Nephron (organoid): ENCODE results near the gene CHM.
"Not testable (repeated sequence)": the region's sequence is repeated elsewhere in the genome, so short reads cannot be mapped to it uniquely, and the experiment has no call there.

Experiments
- H3K27ac Mint-ChIP-seq, 3 experiments: 2 replicates each; pipeline ENCODE4 v1.8.0; 2020; ENCODE audit warnings: mixed read lengths in 3 of 3, mild to moderate bottlenecking in 2 of 3, moderate library complexity in 1 of 3
- H3K27me3 Mint-ChIP-seq: 2 replicates; pipeline ENCODE4 v1.8.0; 2021; ENCODE audit warnings: low read depth, mild to moderate bottlenecking, moderate library complexity, mixed read lengths
- H3K36me3 Mint-ChIP-seq: 2 replicates; pipeline ENCODE4 v1.8.0; 2020; ENCODE audit warnings: low read depth, mixed read lengths
- H3K4me1 Mint-ChIP-seq: 2 replicates; pipeline ENCODE4 v1.8.0; 2020; ENCODE audit warnings: mixed read lengths
- H3K4me3 Mint-ChIP-seq, 3 experiments: 2 replicates each; pipeline ENCODE4 v1.8.0; 2020; ENCODE audit warnings: mild to moderate bottlenecking in 3 of 3, mixed read lengths in 3 of 3, moderate library complexity in 2 of 3
- H3K9me3 Mint-ChIP-seq: 2 replicates; pipeline ENCODE4 v1.8.0; 2020; ENCODE audit warnings: mixed read lengths
- TF ChIP-seq, protein P1 (sequence below), 3 experiments: fragments of 200-600 bp; sonication (generic); IDR thresholded peaks; one replicate each; pipeline ENCODE4 v1.5.0; 2021; ENCODE audit warnings: antibody characterized with exemption in 3 of 3; ENCODE audit not compliant: unreplicated experiment in 3 of 3

The CHM gene

DNA sequence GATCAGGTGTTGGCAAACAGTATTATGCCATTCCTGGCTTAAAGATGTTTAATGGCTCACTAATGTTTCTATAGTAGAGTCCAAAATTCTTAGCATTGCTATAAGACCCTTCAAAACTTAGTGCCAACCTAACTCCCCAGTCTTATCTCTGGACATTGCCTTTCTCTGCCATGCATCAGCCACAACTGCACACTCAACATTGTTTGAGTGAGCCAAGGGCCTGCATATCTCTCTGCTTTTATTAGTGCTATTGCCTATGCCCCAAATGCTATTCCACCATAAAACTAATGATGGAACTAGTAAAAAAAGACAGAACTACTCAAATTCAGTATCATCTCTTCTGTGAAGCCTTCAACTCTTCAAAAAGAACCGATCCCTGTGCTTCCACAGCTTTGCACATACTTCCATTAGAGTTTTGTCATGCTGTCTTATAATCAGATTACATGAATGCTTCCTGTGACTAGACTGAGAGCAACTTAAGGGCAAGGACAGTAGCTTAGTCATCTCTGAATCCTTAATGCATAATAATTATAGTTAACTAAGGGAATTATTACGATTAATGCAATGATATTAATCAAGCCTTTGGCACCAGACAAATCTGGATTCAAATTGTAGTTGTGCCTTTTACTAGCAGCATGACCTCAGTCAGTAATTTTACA lies 53.7 kb downstream of the CHM start:
- TF ChIP-seq, protein P1, sequence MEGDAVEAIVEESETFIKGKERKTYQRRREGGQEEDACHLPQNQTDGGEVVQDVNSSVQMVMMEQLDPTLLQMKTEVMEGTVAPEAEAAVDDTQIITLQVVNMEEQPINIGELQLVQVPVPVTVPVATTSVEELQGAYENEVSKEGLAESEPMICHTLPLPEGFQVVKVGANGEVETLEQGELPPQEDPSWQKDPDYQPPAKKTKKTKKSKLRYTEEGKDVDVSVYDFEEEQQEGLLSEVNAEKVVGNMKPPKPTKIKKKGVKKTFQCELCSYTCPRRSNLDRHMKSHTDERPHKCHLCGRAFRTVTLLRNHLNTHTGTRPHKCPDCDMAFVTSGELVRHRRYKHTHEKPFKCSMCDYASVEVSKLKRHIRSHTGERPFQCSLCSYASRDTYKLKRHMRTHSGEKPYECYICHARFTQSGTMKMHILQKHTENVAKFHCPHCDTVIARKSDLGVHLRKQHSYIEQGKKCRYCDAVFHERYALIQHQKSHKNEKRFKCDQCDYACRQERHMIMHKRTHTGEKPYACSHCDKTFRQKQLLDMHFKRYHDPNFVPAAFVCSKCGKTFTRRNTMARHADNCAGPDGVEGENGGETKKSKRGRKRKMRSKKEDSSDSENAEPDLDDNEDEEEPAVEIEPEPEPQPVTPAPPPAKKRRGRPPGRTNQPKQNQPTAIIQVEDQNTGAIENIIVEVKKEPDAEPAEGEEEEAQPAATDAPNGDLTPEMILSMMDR (IDR thresholded peaks at IDR 0.05; ENCODE audit: unreplicated experiment in 3 of 3) = no peak
- peaks cover 24% of the 10 kb centered on the region for H3K36me3 Mint-ChIP-seq
- H3K4me3 Mint-ChIP-seq = no peak overlapping the region
- peaks cover 15% of the 10 kb centered on the region for H3K9me3 Mint-ChIP-seq
- H3K27me3 Mint-ChIP-seq = no peaks in the 10 kb centered on the region
- peaks cover 10% of the 10 kb centered on the region for H3K4me1 Mint-ChIP-seq
- no peak overlapping the region for H3K27ac Mint-ChIP-seq

DNA sequence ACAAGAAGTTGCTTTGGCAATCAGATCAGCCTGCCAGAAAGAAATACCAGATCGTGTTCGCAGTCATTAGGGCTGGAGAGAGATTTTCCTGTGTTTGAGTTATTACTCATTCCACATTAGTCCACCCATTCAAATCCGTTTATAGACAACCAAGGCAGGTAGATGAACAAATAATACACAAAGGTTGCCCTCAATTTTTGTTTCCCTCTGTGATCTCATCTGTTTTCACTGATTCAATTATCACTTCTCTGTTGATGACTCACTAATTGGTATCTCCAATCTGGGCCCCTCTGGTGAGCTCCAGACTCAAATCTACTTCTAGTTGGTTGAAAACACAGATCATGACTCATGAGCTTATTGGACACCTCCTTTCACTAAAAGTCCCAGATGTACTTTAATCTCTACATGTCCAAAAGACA lies 54.5 kb downstream of the CHM start:
- peaks cover 32% of the 10 kb centered on the region for H3K36me3 Mint-ChIP-seq
- peaks cover 10% of the 10 kb centered on the region for H3K4me1 Mint-ChIP-seq
- TF ChIP-seq, protein P1 (IDR thresholded peaks at IDR 0.05; ENCODE audit: unreplicated experiment in 3 of 3) = no peak
- H3K4me3 Mint-ChIP-seq = no peak overlapping the region
- peaks cover 24% of the 10 kb centered on the region for H3K9me3 Mint-ChIP-seq
- no peaks in the 10 kb centered on the region for H3K27me3 Mint-ChIP-seq
- H3K27ac Mint-ChIP-seq = no peak overlapping the region

- TF ChIP-seq, protein P1 (IDR thresholded peaks at IDR 0.05; ENCODE audit: unreplicated experiment in 3 of 3) = no peak
- peaks cover 3% of the 10 kb centered on the region for H3K4me1 Mint-ChIP-seq
- peaks cover 37% of the 10 kb centered on the region for H3K9me3 Mint-ChIP-seq
- H3K27ac Mint-ChIP-seq = no peak overlapping the region
- peaks cover 57% of the 10 kb centered on the region for H3K36me3 Mint-ChIP-seq
- no peaks in the 10 kb centered on the region for H3K27me3 Mint-ChIP-seq
- H3K4me3 Mint-ChIP-seq = no peak overlapping the region
Observed at GRCh38 chrX:85988353-85988752, 59.0 kb downstream of the CHM start.

DNA sequence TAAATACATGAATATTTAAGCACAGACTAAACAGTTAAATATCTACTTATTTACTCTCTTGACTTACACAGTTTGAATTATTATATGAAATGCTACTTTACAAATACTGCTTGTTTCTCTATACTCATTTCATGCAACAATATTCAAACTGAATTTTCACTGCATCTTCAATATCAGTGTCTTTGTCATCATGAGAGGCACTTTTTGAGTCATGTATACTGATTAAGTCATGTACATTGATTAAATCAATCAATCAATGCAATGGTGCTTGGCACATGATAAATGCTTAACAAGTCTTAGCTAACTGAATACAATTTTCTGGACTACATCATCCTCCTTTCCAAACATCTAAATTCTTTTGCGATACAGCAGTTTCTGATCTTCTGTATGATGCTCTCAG lies 67.1 kb downstream of the CHM start:
- Mint-ChIP-seq H3K9me3 (peaks cover 3% of the 10 kb centered on the region), H3K36me3 (peaks cover 36% of the 10 kb centered on the region), H3K4me3 (no peak overlapping the region), H3K27me3 (no peaks in the 10 kb centered on the region), H3K4me1 (no peaks in the 10 kb centered on the region), H3K27ac (no peak overlapping the region)
- TF ChIP-seq, protein P1 (IDR thresholded peaks at IDR 0.05; ENCODE audit: unreplicated experiment in 3 of 3) = no peak

- Mint-ChIP-seq H3K27ac (no peak overlapping the region), H3K36me3 (peaks cover 62% of the 10 kb centered on the region), H3K4me3 (no peak overlapping the region), H3K9me3 (peaks cover 17% of the 10 kb centered on the region), H3K27me3 (no peaks in the 10 kb centered on the region), H3K4me1 (no peaks in the 10 kb centered on the region)
- TF ChIP-seq, protein P1 (IDR thresholded peaks at IDR 0.05; ENCODE audit: unreplicated experiment in 3 of 3) = no peak
Observed at GRCh38 chrX:85977218-85977617, 70.1 kb downstream of the CHM start.

DNA sequence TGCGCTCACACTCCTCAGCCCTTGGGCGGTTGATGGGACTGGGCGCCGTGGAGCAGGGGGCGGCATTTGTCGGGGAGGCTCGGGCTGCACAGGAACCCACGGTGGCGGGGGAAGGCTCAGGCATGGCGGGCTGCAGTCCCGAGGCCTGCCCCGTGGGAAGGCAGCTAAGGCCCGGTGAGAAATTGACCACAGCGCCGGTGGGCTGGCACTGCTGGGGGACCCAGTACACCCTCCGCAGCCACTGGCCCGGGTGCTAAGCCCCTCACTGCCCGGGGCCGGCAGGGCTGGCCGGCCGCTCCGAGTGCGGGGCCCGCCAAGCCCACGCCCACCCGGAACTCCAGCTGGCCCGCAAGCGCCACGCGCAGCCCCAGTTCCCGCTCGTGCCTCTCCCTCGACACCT lies 75.0 kb downstream of the CHM start:
- Mint-ChIP-seq H3K36me3 (peaks cover 66% of the 10 kb centered on the region), H3K9me3 (peaks cover 17% of the 10 kb centered on the region)
- not testable (repeated sequence) for H3K27ac Mint-ChIP-seq, H3K4me1 Mint-ChIP-seq, H3K4me3 Mint-ChIP-seq, H3K27me3 Mint-ChIP-seq
